PFSK-1 (cell line): ENCODE measurements around the gene TEPSIN.

Source experiments
- FOXP2 ChIP-seq: optimal IDR thresholded peaks from 2 replicates; pipeline ENCODE3; 2011; ENCODE audit warnings: borderline replicate concordance, control low read depth, inconsistent platforms; ENCODE audit not compliant: insufficient read depth; ENCODE audit errors: extremely low read length, extremely low read depth
- POLR2AphosphoS5 ChIP-seq: IDR thresholded peaks from 2 replicates; pipeline ENCODE4 v1.6.1; 2012; ENCODE audit warnings: low read depth, mild to moderate bottlenecking, control low read depth, low read length, moderate library complexity
- SIN3A ChIP-seq: IDR thresholded peaks from 2 replicates; pipeline ENCODE4 v1.6.1; 2012; ENCODE audit warnings: mild to moderate bottlenecking, low read length, moderate library complexity, borderline replicate concordance; ENCODE audit not compliant: insufficient read depth
- TAF1 ChIP-seq: IDR thresholded peaks from 2 replicates; pipeline ENCODE4 v1.6.1; 2012; ENCODE audit warnings: low read length, control low read depth, borderline replicate concordance; ENCODE audit not compliant: insufficient read depth
- TF ChIP-seq, protein P1 (sequence below), 2 experiments: IDR thresholded peaks; 2 replicates each; pipeline versions ENCODE4 v1.6.1 to v1.8.0; 2011 to 2012; ENCODE audit warnings: low read depth in 2 of 2, low read length in 2 of 2, control low read depth in 1 of 2, inconsistent platforms in 1 of 2, mild to moderate bottlenecking in 1 of 2, moderate library complexity in 1 of 2; ENCODE audit not compliant: insufficient read depth in 1 of 2

The TEPSIN gene

DNA sequence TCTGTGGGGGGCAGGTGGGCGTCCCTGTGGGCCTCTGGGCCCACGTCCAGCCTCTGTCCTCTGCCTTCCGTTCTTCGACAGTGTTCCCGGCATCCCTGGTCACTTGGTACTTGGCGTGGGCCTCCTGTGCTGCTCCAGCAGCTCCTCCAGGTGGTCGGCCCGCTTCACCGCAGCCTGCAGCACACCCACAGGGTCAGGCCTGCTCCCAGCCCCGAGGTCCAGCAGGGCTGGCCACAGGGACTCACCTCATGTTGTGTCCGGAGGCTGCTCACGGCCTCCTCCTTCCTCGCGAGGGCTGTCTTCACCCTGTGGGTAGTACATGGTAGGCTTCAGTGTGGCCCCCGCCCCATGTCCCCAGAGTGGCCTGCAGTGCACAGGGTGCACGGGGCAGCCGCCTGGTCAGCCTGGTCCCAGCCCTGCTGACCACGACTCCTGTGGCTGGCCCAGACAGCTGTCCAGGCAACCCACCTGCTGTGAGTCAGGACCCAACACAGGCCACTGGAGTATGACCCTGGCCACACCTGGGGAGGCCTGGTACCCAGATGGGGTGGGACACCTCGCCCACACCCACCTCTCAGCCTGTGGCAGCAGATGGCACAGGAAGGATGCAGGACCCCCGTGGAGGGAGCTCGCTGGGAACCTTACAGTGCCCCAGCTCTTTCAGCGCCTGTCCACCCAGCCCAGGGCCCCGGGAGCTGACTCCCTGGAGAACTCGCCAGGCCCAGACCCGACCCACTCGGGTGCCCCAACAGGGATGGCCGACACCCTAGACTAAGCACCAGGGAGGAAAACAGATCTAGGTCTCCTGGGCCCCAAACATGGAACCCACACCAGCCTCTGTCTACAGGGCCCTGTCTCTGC lies 49.0 kb downstream of the TEPSIN start:
- TF ChIP-seq POLR2AphosphoS5 = no peak
- no peak for TF ChIP-seq FOXP2
- no peak for TF ChIP-seq TAF1
- TF ChIP-seq, protein P1, sequence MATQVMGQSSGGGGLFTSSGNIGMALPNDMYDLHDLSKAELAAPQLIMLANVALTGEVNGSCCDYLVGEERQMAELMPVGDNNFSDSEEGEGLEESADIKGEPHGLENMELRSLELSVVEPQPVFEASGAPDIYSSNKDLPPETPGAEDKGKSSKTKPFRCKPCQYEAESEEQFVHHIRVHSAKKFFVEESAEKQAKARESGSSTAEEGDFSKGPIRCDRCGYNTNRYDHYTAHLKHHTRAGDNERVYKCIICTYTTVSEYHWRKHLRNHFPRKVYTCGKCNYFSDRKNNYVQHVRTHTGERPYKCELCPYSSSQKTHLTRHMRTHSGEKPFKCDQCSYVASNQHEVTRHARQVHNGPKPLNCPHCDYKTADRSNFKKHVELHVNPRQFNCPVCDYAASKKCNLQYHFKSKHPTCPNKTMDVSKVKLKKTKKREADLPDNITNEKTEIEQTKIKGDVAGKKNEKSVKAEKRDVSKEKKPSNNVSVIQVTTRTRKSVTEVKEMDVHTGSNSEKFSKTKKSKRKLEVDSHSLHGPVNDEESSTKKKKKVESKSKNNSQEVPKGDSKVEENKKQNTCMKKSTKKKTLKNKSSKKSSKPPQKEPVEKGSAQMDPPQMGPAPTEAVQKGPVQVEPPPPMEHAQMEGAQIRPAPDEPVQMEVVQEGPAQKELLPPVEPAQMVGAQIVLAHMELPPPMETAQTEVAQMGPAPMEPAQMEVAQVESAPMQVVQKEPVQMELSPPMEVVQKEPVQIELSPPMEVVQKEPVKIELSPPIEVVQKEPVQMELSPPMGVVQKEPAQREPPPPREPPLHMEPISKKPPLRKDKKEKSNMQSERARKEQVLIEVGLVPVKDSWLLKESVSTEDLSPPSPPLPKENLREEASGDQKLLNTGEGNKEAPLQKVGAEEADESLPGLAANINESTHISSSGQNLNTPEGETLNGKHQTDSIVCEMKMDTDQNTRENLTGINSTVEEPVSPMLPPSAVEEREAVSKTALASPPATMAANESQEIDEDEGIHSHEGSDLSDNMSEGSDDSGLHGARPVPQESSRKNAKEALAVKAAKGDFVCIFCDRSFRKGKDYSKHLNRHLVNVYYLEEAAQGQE (IDR thresholded peaks at IDR 0.05; ENCODE audit: insufficient read depth in 1 of 2, low read depth in 2 of 2, low read length in 2 of 2) = no peak
- no peak for TF ChIP-seq SIN3A

DNA sequence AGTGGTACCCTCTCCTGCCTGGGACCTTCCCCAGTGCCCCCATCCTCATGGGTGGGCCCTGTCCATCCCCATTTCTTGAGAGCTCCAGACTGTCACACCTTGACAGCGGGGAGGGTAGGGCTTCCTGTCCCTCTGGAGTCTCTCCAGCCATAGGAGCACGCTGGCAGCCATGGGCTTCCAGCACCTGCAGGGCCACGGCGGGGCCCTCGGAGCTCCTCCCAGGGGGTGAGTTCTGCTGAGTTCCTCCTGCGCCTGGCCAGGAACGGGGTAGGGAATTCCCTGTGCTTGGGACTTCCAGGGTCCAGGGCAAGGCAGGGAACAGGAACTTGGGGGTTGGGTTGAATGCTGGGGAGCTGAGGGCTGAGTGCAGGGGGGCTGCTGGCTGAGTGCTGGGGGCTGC lies 49.8 kb downstream of the TEPSIN start:
- TF ChIP-seq FOXP2 (no peak), POLR2AphosphoS5 (no peak), TAF1 (no peak), SIN3A (no peak)
- TF ChIP-seq, protein P1 (IDR thresholded peaks at IDR 0.05; ENCODE audit: insufficient read depth in 1 of 2, low read depth in 2 of 2, low read length in 2 of 2) = no peak

DNA sequence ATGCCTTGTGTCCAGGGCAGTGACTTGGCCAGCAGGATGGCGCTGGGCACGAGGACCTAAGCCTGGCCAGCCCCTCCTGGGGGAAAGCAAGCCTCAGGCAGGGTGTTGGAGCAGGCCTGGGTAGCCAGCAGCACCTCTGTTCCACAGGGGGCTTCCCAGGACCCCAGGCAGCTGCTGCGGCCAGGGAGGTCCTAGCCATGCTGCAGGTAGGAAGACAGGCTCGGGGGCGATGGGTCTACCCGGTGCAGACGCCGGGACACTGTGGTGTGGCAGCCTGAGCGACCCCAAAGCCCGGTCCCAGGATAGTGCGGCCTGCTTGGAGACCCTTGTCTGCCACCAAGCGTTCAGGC lies 50.4 kb downstream of the TEPSIN start:
- TF ChIP-seq POLR2AphosphoS5 (0 out of 2 replicates have a peak, but pooled peaks have one; percentile 22), TAF1 (no peak)

DNA sequence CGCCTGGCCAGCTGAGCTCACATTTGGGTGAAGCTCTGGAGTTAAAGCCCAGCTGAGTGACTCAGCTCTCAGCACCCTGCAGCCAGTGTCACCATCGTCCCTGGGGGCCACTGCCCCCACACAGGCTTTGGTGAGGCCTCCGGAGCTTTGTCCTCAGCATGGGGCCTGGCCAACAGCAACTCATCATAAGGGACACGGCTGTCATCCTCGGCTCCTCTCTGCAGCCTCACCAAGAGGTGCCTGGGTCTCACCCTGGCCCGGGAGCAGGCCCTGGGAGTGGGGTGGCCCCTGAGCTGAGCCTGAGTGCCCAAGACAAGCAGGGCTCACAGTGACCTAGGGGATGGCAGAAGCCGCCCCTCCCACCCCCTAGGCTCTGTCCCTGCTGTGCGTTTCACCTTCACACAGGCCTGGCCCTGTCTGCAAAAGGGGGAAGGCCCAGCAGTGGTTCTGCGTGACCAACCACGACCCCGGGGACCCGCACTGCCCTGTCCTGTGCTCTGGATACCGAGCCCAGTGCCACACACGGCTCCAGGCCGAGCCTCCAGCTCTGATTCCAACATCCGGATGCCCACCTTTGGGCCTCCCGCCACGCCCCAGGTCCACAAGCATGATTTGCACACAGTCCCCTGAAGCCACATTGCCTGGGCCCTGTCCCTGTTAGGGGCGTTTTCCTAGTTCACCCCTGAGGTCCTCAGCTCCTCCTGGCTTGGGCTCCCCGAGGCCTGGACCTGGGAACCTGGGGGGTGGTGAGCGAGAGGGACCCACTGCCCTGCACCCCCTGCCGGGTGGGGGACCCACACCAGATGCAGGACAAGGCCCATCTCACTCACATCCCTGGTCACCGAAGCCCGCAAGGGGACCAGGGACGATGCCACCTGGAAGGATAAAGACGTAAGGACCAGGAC lies 51.0 kb downstream of the TEPSIN start:
- TF ChIP-seq, protein P1 (IDR thresholded peaks at IDR 0.05; ENCODE audit: insufficient read depth in 1 of 2, low read depth in 2 of 2, low read length in 2 of 2) = no peak
- TF ChIP-seq TAF1 (no peak), POLR2AphosphoS5 (no peak)

DNA sequence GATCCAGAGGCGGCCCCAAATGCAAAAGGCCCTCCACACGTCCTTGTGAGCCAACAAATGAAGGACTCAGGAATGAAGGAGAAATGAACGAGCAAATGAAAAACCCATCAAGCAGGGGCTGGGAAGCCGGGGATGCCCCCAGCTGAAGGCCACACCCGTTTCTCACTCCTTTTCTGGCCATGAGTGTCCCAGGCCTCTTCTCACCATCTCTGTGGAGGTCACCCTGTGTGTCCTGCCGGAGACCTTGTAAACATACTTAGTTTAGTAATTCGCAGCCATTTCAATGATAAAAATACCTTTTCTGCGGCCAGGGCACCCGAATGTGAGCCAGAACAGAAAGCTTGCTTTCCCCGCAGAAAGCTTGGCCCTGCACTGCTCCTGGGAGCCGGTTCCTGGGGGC lies 51.7 kb downstream of the TEPSIN start:
- TF ChIP-seq SIN3A (no peak), FOXP2 (no peak), POLR2AphosphoS5 (no peak), TAF1 (no peak)
- TF ChIP-seq, protein P1 (IDR thresholded peaks at IDR 0.05; ENCODE audit: insufficient read depth in 1 of 2, low read depth in 2 of 2, low read length in 2 of 2) = no peak
